NCI-H187 treated with DMSO at 0.1 percent for 48 hours (cell line): Measurements from ENCODE around the gene CACFD1.
"Not testable (repeated sequence)": the region's sequence is repeated elsewhere in the genome, so short reads cannot be mapped to it uniquely, and the experiment has no call there.

Experiments used
- DNase-seq: peaks from one replicate; lab custom pipeline; 2025; lab: John Stamatoyannopoulos, UW

Gene CACFD1

DNA sequence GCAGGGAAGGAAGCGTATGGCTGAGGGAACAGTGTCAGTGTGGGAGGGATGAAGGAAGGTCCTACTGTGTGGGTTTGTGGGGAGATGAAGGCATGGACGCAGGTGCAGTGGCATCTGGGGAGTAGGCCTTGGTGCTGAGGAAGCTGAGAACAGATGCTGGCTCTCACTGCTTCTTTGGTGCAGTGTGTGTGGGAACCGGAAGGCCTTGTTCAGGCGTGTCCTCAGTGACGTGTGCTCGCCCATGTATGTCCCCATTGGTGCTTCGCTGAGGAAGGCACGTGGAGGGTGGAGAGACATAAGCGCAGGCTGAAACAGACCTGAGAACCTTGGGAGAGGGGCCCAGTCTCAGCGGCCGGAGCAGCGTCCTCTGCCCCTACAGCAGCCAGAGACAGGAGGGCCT is 18.9 kb upstream of the CACFD1 start:
- DNase-seq, result no peak

DNA sequence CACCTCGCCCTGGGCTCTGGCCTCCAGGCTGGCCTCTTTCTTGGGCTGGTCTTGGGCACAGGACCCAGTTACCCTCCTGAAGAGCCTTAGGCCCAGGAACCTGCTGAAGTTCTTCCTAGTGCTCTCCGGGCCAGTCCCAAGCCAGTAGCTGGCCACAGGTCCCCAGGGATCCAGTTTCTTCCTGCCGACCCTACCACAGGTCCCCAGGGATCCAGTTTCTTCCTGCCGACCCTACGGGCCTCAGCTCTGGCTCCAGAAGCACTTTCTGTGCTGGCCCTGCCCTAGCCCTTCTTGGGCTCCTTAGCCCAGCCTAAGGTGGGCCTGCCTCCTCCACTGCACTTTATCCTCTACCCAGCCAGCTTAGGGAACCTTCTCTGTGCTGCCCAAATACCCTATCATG is 18.2 kb upstream of the CACFD1 start:
- DNase-seq, result no peak

DNA sequence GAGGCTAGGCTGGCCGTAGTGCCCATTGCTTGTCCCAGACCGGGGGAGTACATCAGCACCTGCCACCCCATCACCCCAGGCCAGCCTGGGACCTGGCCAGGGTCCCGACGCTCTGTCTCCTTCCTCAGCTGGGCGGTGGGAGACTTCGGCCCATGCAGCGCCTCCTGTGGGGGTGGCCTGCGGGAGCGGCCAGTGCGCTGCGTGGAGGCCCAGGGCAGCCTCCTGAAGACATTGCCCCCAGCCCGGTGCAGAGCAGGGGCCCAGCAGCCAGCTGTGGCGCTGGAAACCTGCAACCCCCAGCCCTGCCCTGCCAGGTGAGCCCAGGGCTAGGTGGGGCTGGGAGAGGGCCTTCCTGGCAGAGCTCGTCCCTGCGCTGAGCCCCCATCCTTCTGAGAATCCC is 16.5 kb upstream of the CACFD1 start:
- DNase-seq, result no peak

DNA sequence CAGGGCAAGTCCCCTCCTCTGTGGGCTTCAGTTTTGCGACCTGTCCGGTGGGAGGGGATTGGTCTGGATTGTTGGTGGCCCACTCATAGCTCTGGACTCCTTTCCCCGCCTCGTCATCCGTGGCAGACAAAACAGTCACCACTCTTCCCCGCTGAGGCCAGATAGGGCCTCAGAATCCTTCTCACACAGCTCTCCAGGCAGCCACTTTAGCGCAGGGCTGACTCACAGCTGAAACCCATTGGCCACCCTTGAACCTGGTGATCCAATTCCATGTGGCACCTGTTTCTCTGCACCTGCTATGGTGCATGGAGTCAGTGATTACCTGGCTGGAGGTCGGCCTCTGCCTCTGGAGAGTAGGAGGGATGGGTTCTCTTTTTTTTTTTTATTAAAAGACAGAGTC is 15.8 kb upstream of the CACFD1 start:
- no peak for DNase-seq

DNA sequence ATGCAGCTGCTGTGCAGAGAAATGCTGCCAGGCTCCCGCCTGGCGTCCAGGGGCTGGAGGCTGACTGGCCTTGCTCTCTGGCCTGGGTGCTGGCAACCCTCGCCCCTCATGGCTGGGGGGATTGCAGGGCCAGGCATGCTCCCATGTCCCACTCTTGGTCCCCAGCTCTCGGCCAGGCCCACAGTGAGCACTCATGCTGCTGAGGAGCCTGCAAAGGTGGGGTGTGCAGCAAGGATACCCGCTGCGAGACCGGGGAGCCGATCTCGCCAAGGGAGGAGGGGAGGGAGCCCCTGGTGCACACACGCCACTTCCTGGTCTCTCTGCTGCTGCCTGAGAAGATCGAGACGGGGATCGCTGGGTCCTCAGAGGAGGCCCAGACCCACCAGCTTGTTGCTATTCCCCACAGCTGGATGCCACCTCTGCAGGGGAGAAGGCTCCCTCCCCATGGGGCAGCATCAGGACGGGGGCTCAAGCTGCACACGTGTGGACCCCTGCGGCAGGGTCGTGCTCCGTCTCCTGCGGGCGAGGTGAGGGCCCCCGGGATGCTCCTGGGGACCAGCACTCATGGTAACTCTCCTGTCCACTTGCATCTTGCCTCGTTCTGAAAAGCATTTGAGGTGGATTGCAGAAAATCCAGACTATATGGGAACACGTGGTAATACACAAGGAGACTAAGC is 14.3 kb upstream of the CACFD1 start:
- DNase-seq, result no peak

DNA sequence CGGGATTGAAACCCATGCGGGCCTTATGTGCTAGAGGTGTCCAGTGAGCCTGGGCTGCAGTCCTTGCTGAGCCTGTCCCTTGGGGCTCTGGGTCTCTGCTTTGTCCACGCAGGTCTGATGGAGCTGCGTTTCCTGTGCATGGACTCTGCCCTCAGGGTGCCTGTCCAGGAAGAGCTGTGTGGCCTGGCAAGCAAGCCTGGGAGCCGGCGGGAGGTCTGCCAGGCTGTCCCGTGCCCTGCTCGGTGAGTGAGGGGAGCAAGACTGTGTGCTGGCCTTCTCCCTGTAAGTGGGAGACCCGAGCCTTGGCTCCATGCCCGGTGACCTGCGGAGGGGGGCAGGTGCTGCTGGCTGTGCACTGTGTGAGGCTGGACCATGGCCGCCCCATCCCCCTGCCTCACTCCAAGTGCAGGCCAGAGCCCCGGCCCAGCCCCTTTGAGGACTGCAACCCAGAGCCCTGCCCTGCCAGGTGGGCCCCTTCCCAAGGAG is 11.2 kb upstream of the CACFD1 start:
- DNase-seq, result no peak

DNA sequence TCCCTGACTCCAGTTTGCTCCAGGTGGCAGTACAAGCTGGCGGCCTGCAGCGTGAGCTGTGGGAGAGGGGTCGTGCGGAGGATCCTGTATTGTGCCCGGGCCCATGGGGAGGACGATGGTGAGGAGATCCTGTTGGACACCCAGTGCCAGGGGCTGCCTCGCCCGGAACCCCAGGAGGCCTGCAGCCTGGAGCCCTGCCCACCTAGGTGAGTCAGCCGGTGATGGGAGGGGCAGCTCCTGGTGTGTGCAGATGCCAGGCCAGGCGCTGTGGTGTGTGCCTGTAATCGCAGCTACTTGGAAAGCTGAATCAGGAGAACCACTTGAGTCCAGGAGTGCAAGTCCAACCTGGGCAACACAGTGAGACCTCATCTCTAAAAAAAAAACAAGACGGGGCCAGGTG is 10.0 kb upstream of the CACFD1 start:
- no peak for DNase-seq

DNA sequence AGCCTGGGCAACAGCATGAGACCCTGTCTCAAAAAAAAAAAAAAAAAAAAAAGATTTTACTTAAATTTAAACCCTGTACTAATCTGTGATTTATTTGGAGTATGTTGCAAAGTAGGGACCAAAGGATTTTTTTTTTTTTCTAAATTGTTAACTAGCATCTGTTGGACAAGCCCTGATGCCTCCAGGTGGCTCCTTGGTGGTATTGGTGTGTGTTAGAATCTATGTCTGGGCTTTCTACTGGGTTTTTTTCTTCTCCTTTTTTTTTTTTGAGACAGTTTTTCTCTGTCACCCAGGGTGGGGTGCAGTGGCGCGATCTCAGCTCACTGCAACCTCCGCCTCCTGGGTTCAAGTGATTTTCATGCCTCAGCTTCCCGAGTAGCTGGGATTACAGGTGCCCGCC is 7.9 kb upstream of the CACFD1 start:
- DNase-seq, result not testable (repeated sequence)

DNA sequence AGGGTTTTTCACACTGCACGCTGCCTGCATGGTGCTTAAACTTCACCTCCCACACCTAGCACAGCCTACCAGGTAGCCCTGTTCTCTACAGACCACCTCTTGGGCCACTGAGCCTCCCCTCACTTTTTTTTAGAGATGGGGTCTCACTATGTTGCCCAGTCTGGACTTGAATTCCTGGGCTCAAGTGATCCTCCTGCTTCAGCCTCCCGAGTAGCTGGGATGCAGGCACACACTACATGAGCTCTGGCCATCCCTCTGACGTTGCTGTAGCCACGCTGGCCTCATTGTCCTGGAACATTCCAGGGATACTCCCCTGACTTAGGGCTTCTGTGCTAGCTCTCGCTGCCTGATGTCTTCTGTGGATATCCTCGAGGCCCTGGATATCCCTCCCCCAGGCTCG is 7.2 kb upstream of the CACFD1 start:
- DNase-seq, result no peak

DNA sequence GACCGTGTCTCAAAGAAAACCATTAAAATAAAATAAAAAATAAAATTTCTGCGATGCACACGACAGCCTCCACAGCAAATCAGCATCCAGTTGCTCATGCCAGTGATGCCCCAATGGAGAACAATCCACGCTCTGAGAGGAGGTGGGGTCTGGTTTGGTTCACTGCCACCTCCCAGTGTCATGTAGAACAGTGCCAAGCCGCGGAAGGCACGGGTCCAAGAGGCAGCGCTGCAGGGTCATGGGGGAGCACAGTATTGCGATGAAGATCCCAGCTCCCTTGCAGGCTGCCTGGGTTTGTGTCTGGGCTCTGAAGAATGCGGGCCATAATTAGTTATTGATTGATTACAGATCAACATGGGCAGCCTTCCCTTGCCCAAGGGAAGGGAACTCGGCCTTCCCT is 6.1 kb upstream of the CACFD1 start:
- DNase-seq, result no peak

DNA sequence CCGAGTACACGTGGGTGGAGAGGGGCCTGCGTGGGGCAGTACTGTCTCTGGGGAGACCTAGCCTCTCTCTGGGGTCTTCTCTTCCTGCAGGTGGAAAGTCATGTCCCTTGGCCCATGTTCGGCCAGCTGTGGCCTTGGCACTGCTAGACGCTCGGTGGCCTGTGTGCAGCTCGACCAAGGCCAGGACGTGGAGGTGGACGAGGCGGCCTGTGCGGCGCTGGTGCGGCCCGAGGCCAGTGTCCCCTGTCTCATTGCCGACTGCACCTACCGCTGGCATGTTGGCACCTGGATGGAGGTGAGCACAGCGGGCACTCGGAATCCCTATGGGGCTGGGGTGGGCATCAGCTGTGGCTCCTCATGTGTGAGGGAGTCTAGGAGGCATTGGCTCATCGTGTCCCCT is 5.5 kb upstream of the CACFD1 start:
- DNase-seq, result no peak

DNA sequence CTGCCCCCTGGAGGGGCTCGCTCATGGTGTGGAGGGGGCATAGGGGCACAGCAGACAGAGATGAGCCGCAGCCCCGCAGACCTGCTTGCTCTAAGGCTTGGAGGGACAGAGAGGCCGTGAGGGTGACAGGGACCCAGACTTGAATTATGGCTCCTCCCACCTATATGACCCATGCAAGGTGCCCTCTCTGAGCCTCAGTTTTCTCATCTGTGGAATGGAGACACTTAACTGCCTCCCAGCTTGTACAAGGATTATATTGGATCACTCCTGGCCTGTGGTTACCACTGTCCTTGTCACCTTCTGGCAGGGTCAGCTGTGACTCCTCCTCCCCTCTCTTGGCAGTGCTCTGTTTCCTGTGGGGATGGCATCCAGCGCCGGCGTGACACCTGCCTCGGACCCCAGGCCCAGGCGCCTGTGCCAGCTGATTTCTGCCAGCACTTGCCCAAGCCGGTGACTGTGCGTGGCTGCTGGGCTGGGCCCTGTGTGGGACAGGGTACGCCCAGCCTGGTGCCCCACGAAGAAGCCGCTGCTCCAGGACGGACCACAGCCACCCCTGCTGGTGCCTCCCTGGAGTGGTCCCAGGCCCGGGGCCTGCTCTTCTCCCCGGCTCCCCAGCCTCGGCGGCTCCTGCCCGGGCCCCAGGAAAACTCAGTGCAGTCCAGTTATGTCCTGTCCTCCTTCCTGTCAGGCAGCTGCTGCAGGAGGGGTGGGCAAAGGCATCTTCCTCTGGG is 4.7 kb upstream of the CACFD1 start:
- DNase-seq, result no peak

DNA sequence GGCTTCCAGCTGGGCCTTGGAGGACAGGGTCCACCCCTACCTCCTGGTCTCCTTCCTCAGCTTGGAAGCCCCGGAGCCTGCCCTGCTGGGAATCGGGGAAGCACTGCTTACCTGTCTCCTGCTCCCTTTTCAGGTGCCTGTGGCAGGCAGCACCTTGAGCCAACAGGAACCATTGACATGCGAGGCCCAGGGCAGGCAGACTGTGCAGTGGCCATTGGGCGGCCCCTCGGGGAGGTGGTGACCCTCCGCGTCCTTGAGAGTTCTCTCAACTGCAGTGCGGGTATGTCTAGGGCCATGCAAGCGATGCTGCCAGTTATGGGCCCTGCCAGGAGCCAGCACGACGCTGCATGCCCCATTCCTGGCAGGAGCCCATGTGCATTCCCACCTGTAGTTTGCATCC is 3.8 kb upstream of the CACFD1 start:
- no peak for DNase-seq

DNA sequence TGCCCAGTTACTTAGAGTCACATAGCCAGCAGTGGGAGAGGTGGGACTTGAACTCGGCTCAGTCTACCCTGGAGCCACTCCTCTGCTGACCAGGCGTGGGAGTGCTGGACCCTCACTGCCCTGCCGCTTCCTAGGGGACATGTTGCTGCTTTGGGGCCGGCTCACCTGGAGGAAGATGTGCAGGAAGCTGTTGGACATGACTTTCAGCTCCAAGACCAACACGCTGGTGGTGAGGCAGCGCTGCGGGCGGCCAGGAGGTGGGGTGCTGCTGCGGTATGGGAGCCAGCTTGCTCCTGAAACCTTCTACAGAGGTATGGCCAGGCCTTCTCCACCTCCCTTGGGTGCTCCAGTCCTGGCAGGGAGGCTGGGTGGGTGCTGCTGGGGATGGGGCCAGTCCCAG is 3.4 kb upstream of the CACFD1 start:
- no peak for DNase-seq

DNA sequence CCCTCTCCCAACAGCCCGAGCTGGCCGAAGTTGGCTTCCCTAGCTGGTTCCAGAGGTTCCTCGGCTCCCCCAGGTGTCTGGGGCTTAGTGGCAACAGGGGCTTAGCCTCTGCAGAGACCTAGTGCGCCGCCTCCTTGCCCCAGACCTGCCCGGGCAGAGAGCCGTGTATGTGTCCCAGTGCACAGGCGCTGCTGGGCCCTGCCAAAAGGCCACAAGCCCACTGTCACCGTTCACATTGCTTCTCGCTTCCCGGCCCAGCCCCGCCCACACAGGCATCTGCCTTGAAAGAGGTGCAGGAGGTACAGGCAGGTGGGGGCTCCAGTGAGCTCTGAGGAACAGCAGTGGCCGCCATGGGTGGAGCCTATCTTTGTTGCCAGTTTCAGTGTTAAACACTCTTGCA is 2.5 kb upstream of the CACFD1 start:
- no peak for DNase-seq

DNA sequence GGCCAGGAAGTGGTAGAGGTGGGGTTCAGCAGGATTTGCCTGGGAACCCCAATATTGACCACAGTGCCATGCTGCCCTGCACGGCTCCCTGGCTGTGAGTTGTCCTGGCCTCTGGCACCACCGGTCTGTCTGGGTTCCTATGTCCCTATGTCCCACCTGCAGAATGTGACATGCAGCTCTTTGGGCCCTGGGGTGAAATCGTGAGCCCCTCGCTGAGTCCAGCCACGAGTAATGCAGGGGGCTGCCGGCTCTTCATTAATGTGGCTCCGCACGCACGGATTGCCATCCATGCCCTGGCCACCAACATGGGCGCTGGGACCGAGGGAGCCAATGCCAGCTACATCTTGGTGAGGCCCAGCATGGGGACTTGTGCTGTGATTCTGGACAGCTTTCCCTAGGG is 2.0 kb upstream of the CACFD1 start:
- DNase-seq, result no peak

DNA sequence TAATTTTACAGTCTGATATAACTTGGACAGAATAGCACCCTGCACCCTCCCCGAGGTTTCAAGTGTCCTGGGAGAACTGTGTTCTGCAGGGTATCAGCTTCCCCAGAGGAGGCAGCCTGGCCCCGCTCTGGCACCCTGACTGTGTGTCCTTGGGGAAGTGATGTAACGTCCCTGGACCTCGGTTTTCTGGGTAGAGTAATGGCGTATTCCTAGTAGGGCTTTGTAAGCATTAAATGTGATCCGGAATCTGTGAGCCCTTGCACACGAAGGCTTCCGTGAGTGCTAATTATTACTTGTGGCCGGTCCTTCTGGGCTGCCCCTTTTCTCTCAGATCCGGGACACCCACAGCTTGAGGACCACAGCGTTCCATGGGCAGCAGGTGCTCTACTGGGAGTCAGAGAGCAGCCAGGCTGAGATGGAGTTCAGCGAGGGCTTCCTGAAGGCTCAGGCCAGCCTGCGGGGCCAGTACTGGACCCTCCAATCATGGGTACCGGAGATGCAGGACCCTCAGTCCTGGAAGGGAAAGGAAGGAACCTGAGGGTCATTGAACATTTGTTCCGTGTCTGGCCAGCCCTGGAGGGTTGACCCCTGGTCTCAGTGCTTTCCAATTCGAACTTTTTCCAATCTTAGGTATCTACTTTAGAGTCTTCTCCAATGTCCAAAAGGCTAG is 1.0 kb upstream of the CACFD1 start:
- no peak for DNase-seq

DNA sequence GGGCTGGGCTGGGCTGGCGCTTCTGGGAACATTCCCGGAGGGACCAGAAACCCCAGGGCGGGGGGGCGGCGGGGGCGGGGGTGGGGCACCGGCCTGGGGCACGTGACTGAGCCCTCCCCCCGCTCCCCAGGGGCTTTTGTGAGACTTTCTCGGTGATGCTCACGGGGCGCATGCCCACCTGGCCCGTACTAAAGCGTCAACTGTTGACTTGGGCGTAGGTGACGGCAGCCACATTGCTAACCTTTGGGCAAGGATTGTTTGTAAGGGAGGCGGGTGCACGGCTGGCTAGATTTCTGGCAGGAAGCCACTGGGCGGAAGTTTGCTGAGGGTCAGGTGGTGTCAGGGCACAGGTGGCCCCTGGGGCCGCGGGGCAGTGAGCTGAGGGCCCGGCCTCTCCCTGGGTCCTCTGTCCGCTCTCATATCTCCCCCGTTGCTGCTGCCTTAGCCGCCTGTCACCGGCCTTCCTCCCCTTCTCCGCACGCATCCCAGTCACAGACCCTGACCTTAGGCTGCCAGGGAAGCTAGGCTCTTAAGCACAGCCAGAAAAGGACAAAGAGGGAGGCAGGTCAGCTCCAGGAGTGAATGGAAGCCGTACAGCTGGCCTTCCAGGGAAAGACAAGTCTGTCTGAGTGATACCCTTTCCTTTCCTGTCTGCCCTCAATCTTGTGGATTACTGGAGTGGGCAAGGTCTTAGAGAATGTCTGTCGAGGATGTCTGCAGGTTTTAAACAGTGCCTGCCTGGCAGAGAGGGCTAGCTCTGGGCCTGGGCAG is 812 bp downstream of the CACFD1 start:
- no peak for DNase-seq

DNA sequence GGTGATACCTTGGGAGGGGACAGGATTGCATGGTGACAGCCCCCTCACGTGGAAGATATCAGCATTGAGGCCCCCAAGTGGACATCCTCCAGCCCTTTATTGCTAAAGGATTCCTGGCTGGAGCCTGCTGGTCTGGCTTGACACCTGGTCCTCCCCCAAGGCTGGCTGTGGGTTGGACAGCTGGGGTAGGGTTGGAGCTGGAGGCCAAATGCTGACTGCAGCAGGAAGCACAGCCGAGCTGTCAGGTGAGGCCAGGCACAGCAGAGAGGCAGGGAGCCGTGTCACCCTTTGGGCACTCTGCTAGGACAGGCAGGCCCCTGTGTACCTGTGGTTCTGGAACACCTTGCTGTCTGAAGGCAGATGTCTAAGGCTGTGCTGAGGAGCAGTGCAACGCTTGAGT is 2.2 kb downstream of the CACFD1 start:
- DNase-seq, result no peak

DNA sequence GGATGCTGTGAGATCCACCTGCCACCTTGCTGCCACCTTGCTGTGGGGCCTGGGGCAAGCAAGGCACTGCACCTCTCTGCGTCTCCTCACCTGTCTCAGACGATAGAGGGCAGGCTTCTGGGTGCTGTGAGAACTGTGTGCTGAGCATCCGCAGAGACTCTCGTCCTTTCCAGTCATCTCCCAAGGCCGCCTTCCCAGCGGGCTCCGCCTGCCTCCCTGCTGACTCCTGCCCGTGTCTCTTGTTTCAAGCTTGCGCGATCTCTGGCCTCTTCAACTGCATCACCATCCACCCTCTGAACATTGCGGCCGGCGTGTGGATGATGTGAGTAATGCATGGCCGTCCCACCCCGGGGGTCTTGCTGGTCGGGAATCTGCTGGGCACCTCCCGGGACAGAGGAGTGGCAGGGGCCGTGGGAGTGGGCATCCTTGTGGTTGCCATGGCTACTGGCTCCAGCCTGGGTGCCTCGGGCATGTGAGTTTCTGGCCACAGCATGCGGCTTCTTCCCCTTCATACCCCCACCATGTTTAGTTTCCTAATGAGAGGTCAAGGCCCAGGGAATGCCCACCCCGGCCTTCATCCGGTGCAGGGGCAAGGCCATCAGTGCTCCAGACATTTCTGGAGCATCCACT is 3.6 kb downstream of the CACFD1 start:
- DNase-seq, result no peak

DNA sequence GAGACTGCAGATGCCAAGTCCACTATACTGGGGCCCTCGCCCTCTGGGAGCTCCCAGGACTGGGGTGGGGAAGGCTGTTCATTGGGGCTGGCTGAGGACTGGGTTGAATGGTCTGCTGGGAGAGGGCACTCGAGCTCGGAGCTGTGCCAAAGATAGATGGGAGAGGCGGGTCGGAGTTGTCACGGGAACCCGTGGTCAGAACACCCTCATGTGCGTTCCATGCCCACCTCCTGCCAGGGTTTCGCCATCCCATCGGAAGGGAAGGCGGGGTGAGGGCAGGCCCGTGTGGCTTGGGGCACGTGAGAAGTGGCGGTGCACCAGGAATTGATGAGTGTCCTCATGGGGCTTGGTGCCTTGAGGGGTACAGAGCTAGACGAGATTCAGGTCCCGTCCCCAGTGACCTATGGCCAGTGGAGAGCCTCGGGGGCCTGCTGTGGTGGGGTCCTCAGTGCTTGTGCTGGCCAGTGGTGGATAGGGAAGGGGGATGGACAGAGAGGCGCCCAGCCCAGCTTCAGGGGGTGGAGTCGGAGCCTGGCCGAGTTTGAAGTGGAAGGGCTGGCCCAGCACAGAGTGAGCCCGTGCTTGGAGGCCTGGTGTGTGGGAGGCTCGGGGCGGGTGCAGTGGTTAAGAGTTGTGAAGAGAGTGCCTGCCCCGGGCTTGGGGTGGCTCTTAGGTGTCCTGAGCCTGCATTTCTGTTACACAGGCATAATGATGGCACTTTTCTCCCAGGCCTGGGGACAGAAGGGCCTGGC is 4.3 kb downstream of the CACFD1 start:
- no peak for DNase-seq
